ENCODE data around the gene DHRS2. TPM values are rescaled to one million over a fixed set of nuclear protein-coding genes. Genes with fewer than 3 reads are reported as not detected.

The DHRS2 gene
- total RNA-seq, 1 donor = not detected

DNA sequence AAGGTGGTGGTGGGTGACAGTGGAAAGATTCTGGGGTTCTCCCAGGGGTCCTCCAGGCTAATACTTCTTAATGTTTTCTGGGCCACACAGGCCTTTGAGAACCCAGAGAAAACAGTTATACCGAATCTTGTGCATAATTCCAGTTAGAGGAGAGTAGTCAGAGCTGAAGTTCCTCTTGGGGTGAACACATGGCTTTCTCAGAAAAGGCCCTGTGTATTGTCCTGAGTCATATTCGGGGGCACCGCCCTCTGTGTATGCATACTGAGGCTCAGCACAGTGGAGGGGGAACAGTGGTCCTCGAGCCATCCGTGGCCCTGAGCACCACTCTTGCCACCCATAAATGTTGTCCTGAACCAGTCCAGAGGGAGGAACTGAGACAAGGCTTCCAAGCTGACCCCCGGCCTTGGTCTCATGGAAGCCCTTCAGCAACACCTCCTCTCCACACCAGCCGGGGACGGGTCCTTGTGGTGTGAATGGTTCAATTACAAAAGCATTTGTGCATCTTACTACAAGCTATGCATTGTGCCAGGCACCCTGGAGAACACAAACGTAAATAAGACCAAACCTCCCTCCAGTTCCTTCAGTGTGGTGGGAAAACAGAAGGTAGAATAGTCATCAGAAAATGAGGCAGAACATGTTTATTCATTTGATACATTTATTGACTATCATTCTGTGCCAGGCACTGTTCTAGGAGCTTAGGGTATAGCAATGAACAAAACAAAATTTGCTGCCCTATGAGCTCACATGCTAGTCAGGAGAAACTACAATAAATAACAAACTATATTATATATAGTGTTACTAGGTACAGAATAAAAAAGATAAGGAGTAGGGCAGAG, 9.9 kb downstream of the DHRS2 start:
- H3K9me3 ChIP-seq (ENCODE audit: low read depth, low read length) = no peaks in the 10 kb centered on the region
- H3K4me1 ChIP-seq (ENCODE audit: insufficient read depth, low read length) = no peaks in the 10 kb centered on the region
- H3K27me3 ChIP-seq (ENCODE audit: insufficient read depth, low read length) = no peaks in the 10 kb centered on the region
- no peak overlapping the region for H3K4me3 ChIP-seq (ENCODE audit: low read length)

GRCh38 chr14:23646648-23647549, 10.7 kb downstream of the DHRS2 start:
- Histone ChIP-seq H3K27me3 (ENCODE audit: insufficient read depth, low read length) (no peaks in the 10 kb centered on the region), H3K4me1 (ENCODE audit: insufficient read depth, low read length) (no peaks in the 10 kb centered on the region), H3K9me3 (ENCODE audit: low read depth, low read length) (no peaks in the 10 kb centered on the region), H3K4me3 (ENCODE audit: low read length) (no peak overlapping the region)

DNA sequence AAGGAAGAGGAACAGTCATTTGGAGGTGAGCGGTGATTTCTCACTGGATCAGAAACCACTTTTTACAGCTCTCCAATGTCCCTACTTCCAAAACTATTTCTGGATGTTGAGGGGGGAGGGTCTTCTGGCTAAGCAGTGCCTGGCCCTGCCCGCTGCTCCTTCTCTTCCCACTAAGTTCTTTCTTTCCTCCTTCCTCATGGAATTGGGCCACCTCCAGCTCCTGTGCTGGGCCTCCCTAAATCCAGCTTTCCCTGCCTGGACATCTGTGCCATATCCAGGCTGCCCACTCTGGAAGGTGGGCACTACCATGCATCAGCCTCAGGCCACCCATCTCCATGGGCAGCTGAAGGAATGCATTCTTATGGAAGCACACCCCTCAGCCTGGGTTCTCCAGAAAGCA, 11.5 kb downstream of the DHRS2 start:
- H3K4me1 ChIP-seq (ENCODE audit: insufficient read depth, low read length) = no peaks in the 10 kb centered on the region
- no peaks in the 10 kb centered on the region for H3K27me3 ChIP-seq (ENCODE audit: insufficient read depth, low read length)
- H3K4me3 ChIP-seq (ENCODE audit: low read length) = no peak overlapping the region
- H3K9me3 ChIP-seq (ENCODE audit: low read depth, low read length) = no peaks in the 10 kb centered on the region

DNA sequence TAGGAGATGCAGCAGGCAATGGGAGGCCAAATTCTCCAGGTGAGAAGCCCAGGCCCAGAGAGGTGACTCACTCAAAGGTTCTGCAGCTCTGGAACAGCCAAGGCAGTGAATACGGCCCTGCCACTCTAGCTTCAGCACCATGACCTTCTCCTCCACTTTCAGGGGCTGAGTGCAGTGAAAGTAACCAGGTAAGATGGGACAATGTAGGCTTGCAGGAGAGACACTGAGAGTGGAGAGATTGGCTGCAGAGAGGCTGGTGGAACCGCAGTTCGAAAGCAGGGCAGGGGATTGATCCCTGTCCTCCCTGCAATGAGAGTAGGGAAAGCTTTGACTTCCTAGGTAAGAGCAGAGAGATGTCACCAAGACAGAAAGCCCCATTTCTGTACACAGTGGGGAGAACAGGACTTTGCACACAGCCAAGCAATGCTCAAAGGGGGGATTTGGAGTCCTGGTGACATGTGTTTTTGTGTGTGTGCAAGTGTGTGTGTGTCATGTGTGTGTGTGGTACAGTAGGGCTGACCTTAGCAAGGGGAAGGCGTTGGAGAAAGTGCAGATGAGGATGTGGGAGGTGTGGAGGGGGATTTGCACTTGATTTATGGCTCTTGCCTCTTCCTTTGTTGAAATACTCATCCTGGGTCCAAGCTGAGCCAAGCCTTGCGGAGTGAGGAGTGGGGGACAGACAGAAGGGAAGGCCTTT, 12.7 kb downstream of the DHRS2 start:
- H3K4me1 ChIP-seq (ENCODE audit: insufficient read depth, low read length) = no peaks in the 10 kb centered on the region
- H3K27me3 ChIP-seq (ENCODE audit: insufficient read depth, low read length) = no peaks in the 10 kb centered on the region
- no peak overlapping the region for H3K4me3 ChIP-seq (ENCODE audit: low read length)
- no peaks in the 10 kb centered on the region for H3K9me3 ChIP-seq (ENCODE audit: low read depth, low read length)

DNA sequence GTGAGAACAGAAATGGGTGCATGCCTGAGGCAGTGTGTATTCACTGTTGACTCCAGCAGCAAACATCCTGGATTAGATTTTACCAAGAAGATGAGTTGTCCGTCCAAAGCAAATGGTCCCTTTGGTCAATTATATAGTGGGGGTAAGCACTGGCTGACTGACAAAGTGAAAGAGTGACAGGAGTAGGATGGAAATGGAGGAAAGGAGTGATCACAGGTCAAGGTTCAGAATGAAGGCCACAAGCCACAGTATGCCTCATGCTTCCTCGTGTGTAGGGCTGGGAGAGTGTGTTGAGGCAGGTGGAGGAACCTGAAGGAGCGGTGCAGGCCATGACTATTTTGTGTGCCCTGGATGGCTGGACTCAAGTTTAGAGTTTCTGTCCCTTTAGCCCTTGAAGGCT, 14.3 kb downstream of the DHRS2 start:
- no peaks in the 10 kb centered on the region for H3K27me3 ChIP-seq (ENCODE audit: insufficient read depth, low read length)
- no peaks in the 10 kb centered on the region for H3K4me1 ChIP-seq (ENCODE audit: insufficient read depth, low read length)
- H3K9me3 ChIP-seq (ENCODE audit: low read depth, low read length) = no peaks in the 10 kb centered on the region
- no peak overlapping the region for H3K4me3 ChIP-seq (ENCODE audit: low read length)

DNA sequence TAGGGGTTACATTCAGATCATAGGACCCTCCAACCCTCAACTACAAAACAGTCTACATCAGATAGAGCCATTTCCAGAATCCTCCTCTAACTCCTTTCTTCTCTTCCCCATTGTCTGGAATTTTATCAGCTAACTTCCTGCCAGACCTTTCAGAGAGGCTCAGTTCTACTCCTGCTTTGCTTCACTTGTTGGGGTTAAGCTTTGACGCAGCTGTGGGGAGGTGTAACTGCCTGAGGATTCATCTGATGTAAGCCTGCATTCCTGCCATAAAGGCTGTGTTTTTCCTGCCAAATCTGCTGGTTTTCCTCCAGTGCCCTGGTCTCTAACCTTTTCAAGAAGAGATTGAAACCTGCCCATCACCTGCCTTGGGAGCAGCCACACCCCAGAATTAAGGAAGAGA, 16.9 kb downstream of the DHRS2 start:
- no peaks in the 10 kb centered on the region for H3K4me1 ChIP-seq (ENCODE audit: insufficient read depth, low read length)
- H3K9me3 ChIP-seq (ENCODE audit: low read depth, low read length) = no peaks in the 10 kb centered on the region
- H3K27me3 ChIP-seq (ENCODE audit: insufficient read depth, low read length) = no peaks in the 10 kb centered on the region
- H3K4me3 ChIP-seq (ENCODE audit: low read length) = no peak overlapping the region

DNA sequence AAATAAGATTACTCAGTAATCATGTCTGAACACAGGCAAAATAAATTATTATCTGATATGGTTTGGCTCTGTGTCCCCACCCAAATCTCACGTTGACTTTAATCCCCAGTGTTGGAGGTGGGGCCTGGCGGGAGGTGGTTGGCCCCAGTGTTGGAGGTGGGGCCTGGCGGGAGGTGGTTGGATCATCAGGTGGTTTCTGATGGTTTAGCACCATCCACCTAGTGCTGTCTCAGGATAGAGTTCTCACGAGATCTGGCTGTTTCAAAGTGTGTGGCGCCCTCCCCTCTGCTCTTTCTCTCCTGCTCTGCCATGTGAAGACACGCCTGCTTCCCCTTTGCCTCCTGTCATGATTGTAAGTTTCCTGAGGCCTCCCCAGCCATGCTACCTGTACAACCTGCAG, 18.1 kb downstream of the DHRS2 start:
- Histone ChIP-seq H3K9me3 (ENCODE audit: low read depth, low read length) (no peaks in the 10 kb centered on the region), H3K27me3 (ENCODE audit: insufficient read depth, low read length) (no peaks in the 10 kb centered on the region), H3K4me3 (ENCODE audit: low read length) (no peak overlapping the region), H3K4me1 (ENCODE audit: insufficient read depth, low read length) (no peaks in the 10 kb centered on the region)

DNA sequence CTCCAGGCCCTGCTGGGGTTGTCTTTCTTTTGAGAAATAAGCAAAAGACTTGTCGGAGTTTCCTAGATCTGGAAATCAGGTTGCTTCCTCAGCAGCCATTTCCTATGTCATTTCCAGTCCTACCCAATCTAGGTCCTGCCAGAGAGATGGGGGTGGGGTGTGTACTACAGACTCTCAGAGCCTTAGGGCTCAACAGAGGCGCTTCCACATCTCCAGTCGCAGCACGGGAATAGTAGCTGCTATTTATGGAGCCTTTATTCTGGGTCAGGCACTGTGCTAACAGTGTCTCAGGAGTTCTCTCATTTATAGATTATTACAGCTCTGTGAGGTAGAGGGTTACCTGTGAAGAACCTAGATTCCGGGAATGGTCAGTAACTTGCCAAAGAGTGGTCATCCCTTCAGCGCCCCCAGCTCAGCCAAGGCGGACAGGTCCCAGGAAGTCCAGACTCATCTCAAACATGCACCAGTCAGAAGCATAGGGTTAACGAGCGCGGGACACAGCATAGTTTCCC, 21.9 kb downstream of the DHRS2 start:
- no peak overlapping the region for H3K4me3 ChIP-seq (ENCODE audit: low read length)
- H3K4me1 ChIP-seq (ENCODE audit: insufficient read depth, low read length) = peaks cover 13% of the 10 kb centered on the region
- no peaks in the 10 kb centered on the region for H3K9me3 ChIP-seq (ENCODE audit: low read depth, low read length)
- no peaks in the 10 kb centered on the region for H3K27me3 ChIP-seq (ENCODE audit: insufficient read depth, low read length)

GRCh38 chr14:23660290-23661226, 24.4 kb downstream of the DHRS2 start:
- H3K4me3 ChIP-seq (ENCODE audit: low read length) = no peak overlapping the region
- no peaks in the 10 kb centered on the region for H3K9me3 ChIP-seq (ENCODE audit: low read depth, low read length)
- H3K27me3 ChIP-seq (ENCODE audit: insufficient read depth, low read length) = no peaks in the 10 kb centered on the region
- H3K4me1 ChIP-seq (ENCODE audit: insufficient read depth, low read length) = peaks cover 13% of the 10 kb centered on the region

DNA sequence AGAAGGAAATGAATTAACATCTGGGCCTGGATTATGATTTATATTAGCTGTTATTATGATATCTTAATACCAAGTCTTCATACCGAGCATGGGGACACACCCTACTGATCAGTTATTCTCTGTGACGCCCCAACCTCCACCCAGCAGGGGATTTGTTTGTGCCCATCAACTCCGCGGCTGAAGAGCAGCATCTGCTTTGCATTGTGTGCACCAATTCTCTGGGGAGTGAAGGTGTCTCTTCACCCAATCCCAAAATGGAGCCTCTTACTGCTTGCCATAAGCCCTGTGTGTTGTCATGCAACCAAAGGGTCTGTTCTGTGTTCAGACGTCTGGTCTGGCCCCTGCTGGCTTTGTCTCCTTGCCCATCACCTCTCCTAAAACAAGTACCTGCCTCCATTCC, 25.4 kb downstream of the DHRS2 start:
- Histone ChIP-seq H3K4me1 (ENCODE audit: insufficient read depth, low read length) (peaks cover 13% of the 10 kb centered on the region), H3K9me3 (ENCODE audit: low read depth, low read length) (no peaks in the 10 kb centered on the region), H3K4me3 (ENCODE audit: low read length) (no peak overlapping the region), H3K27me3 (ENCODE audit: insufficient read depth, low read length) (no peaks in the 10 kb centered on the region)

- Histone ChIP-seq H3K4me3 (ENCODE audit: low read length) (no peak overlapping the region), H3K4me1 (ENCODE audit: insufficient read depth, low read length) (peaks cover 13% of the 10 kb centered on the region), H3K27me3 (ENCODE audit: insufficient read depth, low read length) (no peaks in the 10 kb centered on the region), H3K9me3 (ENCODE audit: low read depth, low read length) (no peaks in the 10 kb centered on the region)
Observed at GRCh38 chr14:23663127-23663526, 27.0 kb downstream of the DHRS2 start.

GRCh38 chr14:23663711-23664110, 27.5 kb downstream of the DHRS2 start:
- H3K9me3 ChIP-seq (ENCODE audit: low read depth, low read length) = no peaks in the 10 kb centered on the region
- H3K4me3 ChIP-seq (ENCODE audit: low read length) = no peak overlapping the region
- H3K27me3 ChIP-seq (ENCODE audit: insufficient read depth, low read length) = no peaks in the 10 kb centered on the region
- H3K4me1 ChIP-seq (ENCODE audit: insufficient read depth, low read length) = peaks cover 13% of the 10 kb centered on the region

DNA sequence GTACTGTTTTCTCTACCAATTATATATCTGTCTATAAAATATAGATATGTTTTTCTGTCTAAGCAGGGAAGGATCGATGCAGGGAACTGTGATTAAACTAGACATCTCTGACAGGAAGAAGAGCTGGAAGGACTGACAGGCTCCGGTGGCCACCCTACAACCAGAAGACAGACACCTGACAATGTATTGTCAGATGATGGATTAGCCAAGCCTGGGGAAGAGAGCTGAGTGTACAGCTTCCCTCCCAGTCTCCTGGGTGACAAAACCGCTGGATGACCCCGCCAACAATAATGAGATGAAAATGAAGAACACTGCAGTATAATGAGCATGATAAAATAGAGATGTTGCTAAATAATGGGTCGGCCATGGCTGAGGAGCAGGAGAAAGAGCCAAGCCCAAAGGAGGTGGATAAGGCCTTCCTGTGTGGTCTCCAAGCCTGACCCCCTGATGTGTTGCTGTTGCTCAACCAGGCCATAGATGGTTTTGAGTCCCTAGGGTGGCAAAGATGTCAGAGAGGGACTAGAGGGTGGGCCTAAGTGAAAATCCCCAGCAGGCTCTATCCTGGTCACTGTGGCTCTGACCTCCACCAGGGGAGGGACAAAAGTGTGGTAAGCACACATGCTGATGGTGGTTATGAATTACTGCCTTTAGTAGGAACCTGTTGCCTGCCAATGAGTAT, 28.2 kb downstream of the DHRS2 start:
- H3K9me3 ChIP-seq (ENCODE audit: low read depth, low read length) = no peaks in the 10 kb centered on the region
- no peaks in the 10 kb centered on the region for H3K27me3 ChIP-seq (ENCODE audit: insufficient read depth, low read length)
- peaks cover 13% of the 10 kb centered on the region for H3K4me1 ChIP-seq (ENCODE audit: insufficient read depth, low read length)
- no peak overlapping the region for H3K4me3 ChIP-seq (ENCODE audit: low read length)
